Activated T-cell treated with anti-CD3 and anti-CD28 coated beads, Interleukin-2, amount 50 U/mL, for 24 hours (primary cell): ENCODE measurements around the gene CSNK1D.

Experiments
- DNase-seq: peaks from one replicate; pipeline ENCODE4 v3.0.0-alpha.2; 2020
- H3K27ac Mint-ChIP-seq: 2 replicates; pipeline ENCODE4 v1.8.0; 2020; ENCODE audit warnings: mild to moderate bottlenecking, mixed read lengths
- H3K27me3 Mint-ChIP-seq: 2 replicates; pipeline ENCODE4 v1.8.0; 2020; ENCODE audit warnings: mixed read lengths
- H3K36me3 Mint-ChIP-seq: 2 replicates; pipeline ENCODE4 v1.8.0; 2020; ENCODE audit warnings: low read depth, mixed read lengths
- H3K4me1 Mint-ChIP-seq: 2 replicates; pipeline ENCODE4 v1.8.0; 2020; ENCODE audit warnings: low read depth, mixed read lengths
- H3K4me3 Mint-ChIP-seq: 2 replicates; pipeline ENCODE4 v1.8.0; 2020; ENCODE audit warnings: mild to moderate bottlenecking, moderate library complexity, mixed read lengths
- H3K9me3 Mint-ChIP-seq: 2 replicates; pipeline ENCODE4 v1.8.0; 2020; ENCODE audit warnings: mixed read lengths

Gene CSNK1D

DNA sequence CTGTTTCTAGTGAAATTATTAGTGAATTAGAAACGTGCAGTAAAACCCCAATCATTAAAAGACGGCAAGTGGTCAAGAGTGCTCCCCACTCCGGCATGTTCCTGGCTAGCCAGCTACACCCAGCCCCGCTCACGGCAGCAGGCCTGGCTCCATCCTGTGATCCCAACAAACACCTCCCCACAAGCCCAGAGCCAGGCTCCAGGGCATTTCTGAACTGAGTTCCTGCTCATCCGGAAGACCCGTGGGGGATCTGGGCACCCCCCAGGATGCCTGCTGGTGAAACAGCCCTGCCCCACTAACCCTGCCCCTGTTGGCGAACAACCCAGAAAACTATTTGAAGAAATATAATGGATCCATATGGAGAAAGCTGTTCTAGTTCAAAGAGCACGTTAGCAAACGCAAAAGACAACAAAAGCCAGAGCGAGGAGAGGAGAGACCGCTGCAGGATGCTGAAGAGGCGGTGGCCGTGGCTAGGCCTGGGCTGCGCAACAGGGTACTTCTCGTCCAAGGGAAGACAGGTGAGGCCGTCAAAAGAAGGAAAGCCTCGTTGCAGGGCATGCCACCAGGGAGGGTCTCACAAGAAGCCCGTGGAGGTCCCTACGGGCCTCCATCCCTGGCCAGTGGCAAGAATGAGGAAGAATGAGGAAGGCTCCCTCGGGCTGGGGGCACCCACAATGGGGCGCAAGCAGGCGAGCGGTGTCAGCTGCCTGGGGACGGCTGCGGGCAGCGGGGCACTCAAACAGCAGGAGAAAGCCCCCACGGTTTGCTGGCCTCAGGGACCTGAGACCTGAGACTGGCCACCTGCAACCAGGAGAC is 25.4 kb downstream of the CSNK1D start:
- H3K27me3 Mint-ChIP-seq, result no peaks in the 10 kb centered on the region
- no peak overlapping the region for H3K4me3 Mint-ChIP-seq
- H3K36me3 Mint-ChIP-seq, result peaks cover 98% of the 10 kb centered on the region
- peaks cover 26% of the 10 kb centered on the region for H3K4me1 Mint-ChIP-seq
- no peak for DNase-seq
- no peaks in the 10 kb centered on the region for H3K9me3 Mint-ChIP-seq
- H3K27ac Mint-ChIP-seq, result peak overlapping the region; percentile 89

DNA sequence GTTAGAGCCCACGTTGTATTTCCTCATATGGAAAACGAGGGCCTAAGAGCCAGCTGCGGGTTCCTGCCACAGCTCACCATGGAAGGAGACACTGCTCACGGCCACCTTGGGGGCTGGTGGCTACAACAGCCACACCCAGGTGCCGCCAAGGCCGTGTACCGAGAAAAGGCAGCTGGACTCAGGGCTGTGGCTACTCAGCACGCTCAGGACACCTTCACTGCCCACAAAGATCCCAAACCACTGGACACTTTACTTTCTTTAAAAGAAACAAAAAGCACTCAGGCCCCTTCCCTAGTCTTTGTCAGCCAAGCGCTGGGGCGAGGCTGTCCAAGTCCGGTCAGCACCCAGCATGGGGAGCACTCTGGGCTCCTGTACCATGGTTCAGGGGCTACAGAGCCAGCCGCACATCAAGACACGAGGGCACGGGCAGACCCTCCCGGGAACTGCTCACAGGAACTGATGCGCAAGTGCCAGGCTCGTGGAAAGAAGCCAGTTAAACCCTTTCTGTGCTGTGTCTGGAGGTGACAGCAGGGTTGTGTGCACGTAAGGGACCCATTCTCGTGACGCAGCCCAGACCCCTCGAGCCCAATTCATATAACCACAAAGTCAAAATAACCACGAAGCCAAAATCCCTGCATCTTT is 26.2 kb downstream of the CSNK1D start:
- Mint-ChIP-seq H3K27me3 (no peaks in the 10 kb centered on the region), H3K4me3 (no peak overlapping the region), H3K27ac (peak overlapping the region; percentile 89), H3K9me3 (no peaks in the 10 kb centered on the region), H3K4me1 (peaks cover 33% of the 10 kb centered on the region), H3K36me3 (peaks cover 98% of the 10 kb centered on the region)
- DNase-seq, result no peak

DNA sequence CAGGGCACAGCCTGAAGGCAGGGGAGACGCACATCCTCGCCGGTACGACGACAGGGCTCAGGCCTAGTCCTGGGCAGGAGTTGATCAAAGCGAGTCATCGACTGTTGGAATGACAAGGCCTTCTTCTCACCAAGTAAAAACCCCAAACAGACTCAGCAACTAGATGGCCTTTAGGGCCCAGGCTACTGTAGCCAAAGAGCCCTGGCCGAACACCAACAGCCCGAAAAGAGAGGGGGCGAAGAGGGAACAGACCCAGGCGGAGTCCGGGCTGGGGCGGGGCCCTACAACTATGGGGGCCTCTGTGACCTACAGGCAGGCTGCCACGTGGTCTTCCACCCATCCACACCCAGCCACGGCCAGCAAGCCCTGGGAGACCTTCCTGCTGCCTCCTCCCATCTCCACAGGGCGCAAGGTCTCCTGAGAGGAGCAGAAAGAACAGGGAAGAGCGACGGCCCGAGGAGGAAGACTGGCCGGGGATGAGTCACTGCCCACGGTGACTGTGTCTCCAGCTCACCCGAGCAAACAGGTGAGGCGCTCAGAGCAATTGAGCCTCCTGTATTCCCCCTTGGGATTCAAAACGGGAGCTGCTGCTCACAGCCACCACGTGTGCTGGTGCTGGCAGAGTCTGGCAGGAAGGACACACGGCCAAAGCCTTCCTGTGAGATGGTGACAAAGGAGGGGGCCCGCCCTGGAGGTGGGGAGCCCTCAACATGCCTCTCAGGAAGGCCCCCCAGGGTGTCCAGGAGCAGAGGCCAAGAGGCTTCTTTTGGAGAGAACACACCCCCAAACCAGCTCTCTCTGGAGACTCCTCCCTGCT is 26.9 kb downstream of the CSNK1D start:
- peaks cover 94% of the 10 kb centered on the region for H3K36me3 Mint-ChIP-seq
- peaks cover 41% of the 10 kb centered on the region for H3K4me1 Mint-ChIP-seq
- no peaks in the 10 kb centered on the region for H3K9me3 Mint-ChIP-seq
- no peak for DNase-seq
- peak overlapping the region; percentile 89 for H3K27ac Mint-ChIP-seq
- no peaks in the 10 kb centered on the region for H3K27me3 Mint-ChIP-seq
- no peak overlapping the region for H3K4me3 Mint-ChIP-seq

DNA sequence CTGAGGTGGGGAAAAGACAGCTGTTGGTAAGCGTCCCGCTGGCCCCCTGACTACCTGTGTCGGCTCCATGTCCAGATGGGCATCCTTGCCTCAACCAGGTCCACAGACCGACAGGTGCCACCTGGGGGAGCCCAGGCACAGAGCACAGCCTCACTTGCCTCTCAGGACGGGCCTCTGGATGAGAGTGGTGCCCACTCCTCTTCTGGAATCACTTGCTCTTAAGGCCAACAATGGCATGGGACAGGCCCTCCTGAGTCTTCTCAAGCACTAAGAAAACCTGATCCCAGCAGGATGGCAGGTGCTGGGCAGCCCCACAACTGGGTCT is 27.5 kb downstream of the CSNK1D start:
- no peak overlapping the region for H3K4me3 Mint-ChIP-seq

DNA sequence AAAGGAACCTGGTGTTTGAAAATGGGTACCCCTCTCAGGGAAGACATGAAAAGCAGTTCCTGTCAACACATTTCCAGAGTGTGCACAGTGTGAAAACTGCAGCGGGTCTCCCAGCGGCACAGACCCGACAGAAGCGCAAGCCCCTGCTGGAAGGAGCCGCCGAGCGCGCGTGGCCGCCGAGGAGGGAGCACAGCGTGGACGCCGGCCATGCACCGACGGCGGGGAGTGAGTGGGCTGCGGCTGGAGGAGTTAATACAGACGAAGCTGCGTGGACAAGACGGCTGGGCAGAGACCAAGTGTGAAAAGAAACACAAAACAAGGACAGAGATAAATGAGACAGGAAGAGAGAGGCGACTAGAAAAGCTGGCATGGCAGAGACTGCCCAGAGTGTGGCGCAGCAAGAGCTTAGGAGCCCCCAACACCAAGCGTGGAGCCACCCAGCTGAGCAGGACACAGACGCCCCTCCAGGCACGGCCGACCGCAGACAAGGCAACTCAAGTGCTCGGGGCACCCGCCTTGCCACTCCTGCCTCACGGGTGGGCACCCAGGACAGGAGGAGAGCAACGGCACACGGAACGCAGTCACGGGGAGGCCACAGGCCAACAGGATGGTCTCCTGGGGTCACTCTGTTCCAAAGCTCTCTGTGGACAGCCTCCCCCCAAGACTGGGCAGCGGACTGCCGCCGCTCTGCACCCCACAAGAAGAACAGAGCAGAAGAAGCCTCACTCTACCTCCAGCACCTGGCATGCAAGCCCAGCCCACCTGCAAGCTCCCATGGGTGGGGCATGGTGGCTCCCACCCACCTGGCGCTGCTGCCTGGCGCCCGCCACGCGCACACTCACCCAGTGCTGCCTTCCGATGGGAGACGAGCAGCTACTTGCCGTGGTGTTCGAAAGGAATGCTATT is 28.1 kb downstream of the CSNK1D start:
- H3K27ac Mint-ChIP-seq, result peak overlapping the region; percentile 89

More for the DNA sequence above, 27.5 kb downstream of the CSNK1D start:
- no peaks in the 10 kb centered on the region for H3K9me3 Mint-ChIP-seq
- H3K27me3 Mint-ChIP-seq, result no peaks in the 10 kb centered on the region
- peaks cover 46% of the 10 kb centered on the region for H3K4me1 Mint-ChIP-seq
- peak overlapping the region; percentile 89 for H3K27ac Mint-ChIP-seq
- no peak for DNase-seq
- peaks cover 91% of the 10 kb centered on the region for H3K36me3 Mint-ChIP-seq

DNA sequence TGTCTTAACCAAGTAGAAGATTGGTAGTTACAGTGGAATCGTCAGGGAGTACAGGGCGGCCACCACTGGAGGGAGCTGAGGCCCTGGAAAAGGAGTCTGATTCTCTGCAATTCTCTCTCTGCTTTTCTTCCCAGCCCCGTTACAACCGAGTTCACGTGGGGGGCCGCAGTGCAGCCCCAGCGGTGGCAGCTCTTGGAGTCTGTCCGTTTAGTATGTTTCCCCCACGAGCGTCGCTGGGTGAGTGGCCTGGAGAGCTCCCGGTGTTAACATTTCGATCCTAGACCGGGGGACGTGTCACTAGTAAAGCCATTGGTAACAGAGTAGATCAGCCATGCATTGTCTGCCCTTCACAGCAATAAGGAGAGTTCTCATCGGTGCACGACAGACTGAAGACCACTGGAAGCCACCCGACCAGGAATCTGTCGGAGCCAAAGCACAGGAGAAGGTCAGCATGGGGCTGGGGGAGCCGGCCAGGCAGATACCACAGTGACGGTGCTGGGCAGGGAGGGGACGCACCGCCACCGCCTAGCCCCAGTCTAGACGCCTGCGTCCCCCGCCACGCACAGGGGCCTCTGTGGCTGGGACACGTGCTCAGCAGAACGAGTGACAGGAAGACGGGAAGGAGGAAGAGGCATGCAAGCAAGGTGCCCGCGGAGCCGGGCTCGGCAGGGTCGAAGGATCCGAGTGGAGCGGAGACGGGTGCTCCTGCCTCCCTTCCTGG is 28.9 kb downstream of the CSNK1D start:
- H3K27ac Mint-ChIP-seq, result peak overlapping the region; percentile 88
- DNase-seq, result no peak
- H3K4me3 Mint-ChIP-seq, result no peak overlapping the region
- H3K4me1 Mint-ChIP-seq, result peaks cover 61% of the 10 kb centered on the region
- peaks cover 85% of the 10 kb centered on the region for H3K36me3 Mint-ChIP-seq
- H3K9me3 Mint-ChIP-seq, result no peaks in the 10 kb centered on the region
- no peaks in the 10 kb centered on the region for H3K27me3 Mint-ChIP-seq

More for the DNA sequence above, 28.1 kb downstream of the CSNK1D start:
- Mint-ChIP-seq H3K4me3 (no peak overlapping the region), H3K36me3 (peaks cover 91% of the 10 kb centered on the region), H3K4me1 (peaks cover 53% of the 10 kb centered on the region), H3K27me3 (no peaks in the 10 kb centered on the region), H3K9me3 (no peaks in the 10 kb centered on the region)
- no peak for DNase-seq

DNA sequence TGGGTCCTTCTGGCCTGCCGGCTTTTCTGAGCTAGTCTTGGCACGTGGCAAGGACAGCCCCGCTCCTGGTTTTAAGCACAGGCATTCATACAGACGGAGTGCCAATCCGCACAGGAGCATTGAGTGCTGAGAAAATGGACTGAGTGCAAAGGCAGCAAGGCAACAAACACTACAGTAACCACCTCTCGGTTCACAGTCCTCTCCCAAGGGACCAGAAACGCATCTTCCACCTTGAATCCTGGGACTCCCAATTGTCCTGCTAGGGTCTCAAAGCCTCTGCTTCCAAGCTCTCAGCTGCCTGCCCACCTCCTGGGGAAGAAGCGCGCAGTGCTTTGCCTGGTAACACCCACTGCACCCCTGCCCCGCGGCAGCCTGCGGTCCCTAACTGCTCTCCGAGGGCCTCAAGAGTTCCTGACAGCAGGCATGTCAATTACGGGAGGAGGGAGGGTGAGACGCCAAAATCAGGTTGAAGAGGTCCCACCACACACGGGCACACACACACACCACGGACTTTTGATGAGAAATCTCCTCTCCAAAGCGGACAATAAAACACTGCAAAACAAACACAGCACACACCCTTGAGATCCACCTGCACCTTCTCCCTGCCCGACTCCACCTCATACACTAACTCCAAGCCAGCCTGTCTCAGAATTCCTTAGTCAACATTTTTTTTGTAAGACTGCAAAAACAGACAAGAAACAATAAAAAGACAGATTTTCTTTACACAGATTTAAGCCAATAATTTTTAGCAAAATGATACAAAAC is 29.7 kb downstream of the CSNK1D start:
- peak overlapping the region; percentile 88 for H3K27ac Mint-ChIP-seq
- no peaks in the 10 kb centered on the region for H3K9me3 Mint-ChIP-seq
- DNase-seq, result no peak
- peaks cover 67% of the 10 kb centered on the region for H3K4me1 Mint-ChIP-seq
- no peaks in the 10 kb centered on the region for H3K27me3 Mint-ChIP-seq
- no peak overlapping the region for H3K4me3 Mint-ChIP-seq
- H3K36me3 Mint-ChIP-seq, result peaks cover 84% of the 10 kb centered on the region

DNA sequence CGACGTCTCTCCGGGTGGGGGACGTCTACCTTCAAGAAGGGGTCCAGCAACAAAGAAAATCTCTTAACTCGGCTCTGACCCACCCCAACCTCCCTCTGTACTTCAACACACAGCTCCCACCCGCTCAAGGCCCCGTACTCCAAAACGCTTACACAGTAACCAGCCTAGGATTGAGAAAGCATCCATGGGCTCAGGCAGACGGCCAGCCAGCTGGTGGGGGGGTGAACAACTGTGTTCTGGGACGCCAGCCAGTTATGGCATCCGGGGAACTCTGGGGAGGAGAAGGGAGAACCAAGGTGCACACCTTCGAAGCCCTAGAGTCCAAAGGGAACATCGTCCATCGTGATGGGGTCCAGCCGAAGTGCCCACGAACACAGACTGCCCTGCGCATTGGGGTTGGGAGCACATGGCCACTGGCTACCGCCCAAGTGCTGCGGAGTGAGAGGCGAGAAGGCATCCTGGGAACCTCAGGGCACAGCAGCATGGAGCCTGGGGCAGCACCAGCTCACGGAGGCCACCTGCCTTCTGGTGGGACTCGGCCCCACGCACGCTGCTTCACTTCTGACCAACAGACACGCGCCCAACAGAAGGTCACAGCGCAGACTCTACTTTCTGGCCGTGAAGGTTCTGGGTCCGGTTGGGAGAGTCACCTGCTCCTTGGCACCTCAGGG is 30.4 kb downstream of the CSNK1D start:
- Mint-ChIP-seq H3K27ac (peak overlapping the region; percentile 88), H3K9me3 (no peaks in the 10 kb centered on the region), H3K36me3 (peaks cover 82% of the 10 kb centered on the region), H3K27me3 (no peaks in the 10 kb centered on the region), H3K4me1 (peaks cover 73% of the 10 kb centered on the region), H3K4me3 (no peak overlapping the region)
- no peak for DNase-seq

DNA sequence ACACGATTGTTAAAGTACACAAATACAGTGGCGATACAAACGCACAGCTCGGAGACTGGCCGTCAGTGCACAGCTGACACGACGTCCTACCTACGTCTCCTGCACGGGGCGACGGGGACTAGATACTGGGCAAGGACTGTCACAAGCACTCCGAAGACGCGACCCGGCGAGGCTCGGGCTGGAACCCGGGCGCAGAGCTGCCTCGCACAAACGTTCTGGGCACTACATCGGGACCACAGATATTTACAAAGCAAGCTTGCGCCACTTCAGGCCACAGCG is 30.9 kb downstream of the CSNK1D start:
- no peak overlapping the region for H3K4me3 Mint-ChIP-seq
- no peaks in the 10 kb centered on the region for H3K9me3 Mint-ChIP-seq
- H3K36me3 Mint-ChIP-seq, result peaks cover 78% of the 10 kb centered on the region
- H3K27me3 Mint-ChIP-seq, result no peaks in the 10 kb centered on the region
- peak overlapping the region; percentile 88 for H3K27ac Mint-ChIP-seq
- no peak for DNase-seq
- H3K4me1 Mint-ChIP-seq, result peaks cover 69% of the 10 kb centered on the region

DNA sequence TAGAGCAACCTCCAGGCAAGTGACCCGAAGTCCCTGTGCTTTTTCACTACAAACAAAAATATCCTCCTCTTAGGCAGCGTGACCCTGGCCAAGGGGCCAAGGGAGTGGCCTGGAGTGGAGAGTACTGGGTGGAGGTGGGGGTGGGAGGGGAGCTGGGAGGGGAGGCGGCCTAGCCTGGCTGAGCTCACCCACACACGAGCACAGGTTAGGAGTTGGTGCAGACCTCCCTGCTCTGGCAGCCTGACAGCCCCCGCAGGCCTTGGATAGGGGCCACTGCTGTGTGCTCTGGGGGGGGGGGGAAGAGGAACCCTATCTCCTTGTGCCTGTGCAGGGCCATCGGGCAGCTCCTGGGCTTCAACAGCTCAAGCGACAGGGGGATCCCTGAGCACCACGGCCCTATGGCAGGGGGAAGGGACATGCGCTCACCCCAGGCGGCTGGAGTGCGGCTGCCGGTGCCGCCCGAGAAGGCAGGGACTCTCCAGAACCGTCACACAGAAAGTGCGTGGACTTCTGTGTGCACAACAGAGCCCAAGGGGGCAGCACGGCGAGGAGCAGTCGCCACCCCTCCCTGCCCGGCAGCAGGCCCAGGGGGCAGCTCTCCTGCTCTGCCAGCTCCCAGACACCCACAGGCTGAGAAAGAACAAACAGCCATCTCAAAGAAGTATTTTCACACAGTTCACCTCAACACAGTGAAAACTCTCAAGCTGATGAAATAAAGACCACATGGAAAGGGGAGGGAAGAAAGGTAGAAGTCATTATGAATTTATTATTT is 31.4 kb downstream of the CSNK1D start:
- Mint-ChIP-seq H3K4me1 (peaks cover 67% of the 10 kb centered on the region), H3K36me3 (peaks cover 76% of the 10 kb centered on the region)

DNA sequence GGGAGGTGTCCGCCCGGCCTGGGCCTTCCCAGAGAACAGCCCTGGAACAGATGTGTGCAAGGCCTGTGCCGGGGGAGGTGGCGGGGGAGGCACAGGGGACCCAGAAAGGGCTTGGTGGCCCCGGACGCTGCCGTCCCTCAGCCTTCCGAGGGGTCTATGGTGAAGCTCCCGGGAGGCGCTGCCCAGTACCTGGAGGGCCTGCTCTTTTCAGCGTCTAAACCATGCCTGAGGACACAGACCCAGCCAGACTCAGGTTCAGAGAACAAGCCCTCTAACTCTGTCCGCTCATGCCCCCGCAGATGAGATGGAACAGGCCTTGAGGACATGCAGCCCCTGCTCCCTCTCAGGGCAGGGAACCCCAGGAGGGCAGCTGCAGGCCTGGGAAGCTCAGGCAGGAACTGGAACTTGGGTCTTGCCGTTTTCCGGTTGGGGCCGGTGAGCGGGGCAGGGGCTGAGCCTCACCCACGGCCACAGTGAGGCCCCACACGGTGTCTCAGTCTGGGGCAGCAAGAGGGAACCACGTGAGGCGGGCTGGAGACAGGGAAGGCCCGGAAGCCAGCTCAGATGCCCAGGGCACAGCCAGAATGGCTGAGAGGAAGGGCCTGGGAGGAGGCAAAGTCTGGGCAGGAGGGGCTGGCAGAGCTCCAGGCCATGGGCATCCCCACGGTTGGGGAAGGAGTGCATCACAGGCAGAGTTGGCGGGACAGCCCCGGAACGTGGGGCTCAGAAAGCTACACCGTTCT is 32.1 kb downstream of the CSNK1D start:
- DNase-seq, result peak; percentile 67

More for the DNA sequence above, 31.4 kb downstream of the CSNK1D start:
- no peaks in the 10 kb centered on the region for H3K9me3 Mint-ChIP-seq
- H3K27ac Mint-ChIP-seq, result peak overlapping the region; percentile 88
- DNase-seq, result no peak
- H3K4me3 Mint-ChIP-seq, result no peak overlapping the region
- H3K27me3 Mint-ChIP-seq, result no peaks in the 10 kb centered on the region

More for the DNA sequence above, 32.1 kb downstream of the CSNK1D start:
- Mint-ChIP-seq H3K36me3 (peaks cover 69% of the 10 kb centered on the region), H3K4me3 (no peak overlapping the region), H3K27ac (peak overlapping the region; percentile 88), H3K27me3 (no peaks in the 10 kb centered on the region), H3K9me3 (no peaks in the 10 kb centered on the region), H3K4me1 (peaks cover 66% of the 10 kb centered on the region)
